DMS 273 (cell line): ENCODE measurements around the gene GALNT17.
"Not testable (repeated sequence)": the region's sequence is repeated elsewhere in the genome, so short reads cannot be mapped to it uniquely, and the experiment has no call there.

ENCODE experiments used
- DNase-seq: peaks from one replicate; lab custom pipeline; 2025; ENCODE audit not compliant: unreplicated experiment; lab: John Stamatoyannopoulos, UW

Gene GALNT17

DNA sequence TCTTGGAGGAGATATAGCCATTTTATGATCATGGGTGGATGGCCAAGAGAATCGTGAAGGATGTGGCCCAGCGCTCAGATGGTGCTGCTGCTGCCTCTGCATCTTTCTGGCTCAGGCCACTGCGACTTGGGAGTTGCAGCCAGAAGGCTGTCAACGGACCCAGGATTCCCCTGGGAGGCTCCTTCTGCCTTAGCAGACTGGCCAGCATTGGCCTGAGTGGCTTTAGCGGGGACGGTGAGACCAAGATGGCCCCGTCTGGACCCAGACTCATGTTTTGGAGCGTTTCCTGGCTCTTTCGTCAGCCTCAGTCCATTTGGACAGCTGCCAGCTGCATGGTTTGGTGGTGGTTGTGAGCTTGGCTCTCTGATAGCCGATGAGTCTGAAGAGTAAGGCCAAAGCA lies 97.2 kb downstream of the GALNT17 start:
- DNase-seq = peak; percentile 50

DNA sequence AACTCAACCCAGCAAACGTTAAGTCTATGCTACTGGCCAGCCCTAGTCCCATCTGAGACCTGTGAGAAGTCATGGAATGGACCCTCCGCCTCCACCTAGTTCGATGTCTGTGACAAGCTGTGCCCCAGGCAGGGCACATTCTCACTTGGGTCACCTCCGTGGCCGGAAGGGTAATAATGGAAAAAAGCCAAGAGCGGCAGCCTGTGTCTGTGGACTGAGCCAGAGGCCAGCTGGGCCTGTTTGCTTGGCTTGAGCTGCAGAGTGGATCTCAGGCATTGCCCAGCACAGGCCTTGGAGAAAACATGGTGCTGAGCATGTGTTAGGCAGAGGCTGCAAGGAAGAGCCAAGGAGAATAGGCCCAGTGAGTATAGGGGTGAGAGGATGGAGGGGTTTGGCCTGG lies 97.8 kb downstream of the GALNT17 start:
- peak; percentile 33 for DNase-seq

DNA sequence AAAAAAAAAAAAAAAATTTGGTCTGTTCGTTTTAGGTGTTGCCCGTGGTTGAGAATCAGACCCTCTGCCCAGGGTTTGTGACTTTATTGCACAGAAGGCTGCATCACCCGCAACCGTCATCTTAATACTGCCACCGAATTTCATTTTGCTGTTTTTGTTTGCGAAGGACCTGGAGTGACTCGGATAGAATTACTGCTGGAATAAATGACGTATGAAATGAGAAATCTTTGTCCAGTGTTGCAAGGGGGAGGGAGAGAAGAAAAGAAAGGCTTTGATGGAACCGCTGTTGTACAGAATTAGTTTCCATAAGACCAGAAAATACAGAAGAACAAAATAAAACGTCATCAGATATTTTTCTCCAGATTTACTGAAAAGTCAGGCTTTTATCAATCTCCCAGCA lies 103.3 kb downstream of the GALNT17 start:
- DNase-seq = no peak

DNA sequence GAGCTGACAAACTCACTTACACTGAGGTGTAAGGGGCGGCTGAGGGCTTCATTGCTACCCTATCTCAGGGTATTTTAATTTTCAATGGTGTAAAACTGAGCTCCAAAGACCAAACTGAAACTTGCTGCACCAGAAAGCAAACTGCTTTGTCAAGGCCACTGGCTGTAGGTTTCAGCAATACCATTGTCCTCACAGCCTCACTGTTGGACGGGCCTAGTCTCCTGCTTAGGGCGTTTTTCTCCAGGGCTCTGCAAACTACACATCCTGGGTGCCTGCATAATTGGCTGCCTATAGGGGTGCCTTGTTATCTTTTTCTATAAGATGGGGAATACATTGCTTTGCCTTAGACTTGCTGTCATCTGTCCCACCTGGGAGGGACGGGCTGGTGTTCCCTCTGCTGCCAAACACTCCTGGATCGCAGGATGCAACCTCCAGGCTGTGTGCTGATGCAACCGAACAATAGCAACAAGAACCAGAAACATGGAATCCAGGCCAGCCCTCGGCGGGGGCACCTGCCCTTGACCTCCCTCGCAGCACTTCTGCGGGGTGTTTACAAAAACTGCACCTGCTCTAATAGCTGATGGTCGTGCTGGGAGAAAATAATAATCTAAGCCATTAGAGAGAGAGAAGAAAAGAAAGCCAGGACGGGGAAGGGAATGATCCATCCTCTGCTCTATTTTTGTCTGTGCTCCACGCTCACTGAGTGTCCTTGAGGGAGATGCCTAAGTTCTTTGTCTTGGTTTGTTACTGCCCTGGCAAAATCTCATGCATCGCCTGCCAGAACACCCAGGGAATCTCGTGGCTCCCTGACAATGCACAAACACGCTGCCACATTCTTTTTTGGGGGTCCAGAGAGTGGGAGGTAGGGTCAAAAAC lies 104.5 kb downstream of the GALNT17 start:
- DNase-seq = no peak

DNA sequence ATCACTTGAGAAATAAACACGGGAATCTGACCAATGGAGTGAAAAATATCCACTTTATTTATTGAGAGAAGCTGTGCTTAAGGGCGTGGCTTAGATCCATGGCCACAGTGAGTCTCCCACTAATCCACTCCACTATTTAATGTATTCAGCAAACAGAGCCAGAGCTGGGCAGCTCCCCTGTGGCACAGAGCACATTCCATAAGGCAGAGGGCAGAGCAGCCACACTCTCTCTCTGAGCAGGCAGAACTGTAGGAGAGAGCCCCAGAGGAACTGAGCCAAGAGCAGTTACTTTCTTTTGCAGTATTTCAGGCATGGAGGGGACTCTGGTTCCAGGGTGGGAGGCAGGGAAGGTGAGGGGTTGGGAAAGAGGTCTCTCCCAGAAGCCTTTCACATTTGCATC lies 106.0 kb downstream of the GALNT17 start:
- peak; percentile 85 for DNase-seq

DNA sequence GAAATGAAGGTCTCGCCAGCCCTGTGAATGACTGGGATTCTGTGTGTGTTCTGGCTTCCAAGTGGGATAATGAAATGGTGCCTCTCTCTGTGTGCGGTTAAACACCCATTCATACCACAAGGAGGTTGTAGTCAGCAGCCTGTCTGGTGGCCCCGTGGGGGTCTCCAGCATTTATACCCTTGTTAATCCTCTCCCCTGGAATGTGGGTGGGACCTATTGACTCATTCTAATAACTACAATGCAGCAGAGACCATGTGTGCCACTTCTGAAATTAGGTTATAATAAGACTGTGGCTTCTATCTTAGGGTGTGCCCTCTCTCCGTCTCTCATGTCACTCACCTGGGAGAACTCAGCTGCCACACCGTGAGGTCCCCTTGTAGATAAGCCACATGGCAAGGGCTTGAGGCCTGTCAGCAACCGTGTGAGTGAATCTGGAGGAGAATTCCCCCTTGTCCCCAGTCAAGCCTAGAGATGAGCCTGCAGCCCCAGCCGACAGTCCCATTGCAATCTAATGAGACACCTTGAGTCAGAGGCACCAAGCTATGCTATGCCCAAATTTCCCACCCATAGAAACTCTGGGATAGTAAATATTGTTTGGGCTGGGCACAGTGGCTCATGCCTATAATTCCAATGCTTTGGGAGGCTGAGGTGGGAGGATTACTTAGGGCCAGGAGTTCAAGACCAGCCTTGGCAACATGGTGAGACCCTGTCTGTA lies 106.8 kb downstream of the GALNT17 start:
- peak; percentile 39 for DNase-seq

DNA sequence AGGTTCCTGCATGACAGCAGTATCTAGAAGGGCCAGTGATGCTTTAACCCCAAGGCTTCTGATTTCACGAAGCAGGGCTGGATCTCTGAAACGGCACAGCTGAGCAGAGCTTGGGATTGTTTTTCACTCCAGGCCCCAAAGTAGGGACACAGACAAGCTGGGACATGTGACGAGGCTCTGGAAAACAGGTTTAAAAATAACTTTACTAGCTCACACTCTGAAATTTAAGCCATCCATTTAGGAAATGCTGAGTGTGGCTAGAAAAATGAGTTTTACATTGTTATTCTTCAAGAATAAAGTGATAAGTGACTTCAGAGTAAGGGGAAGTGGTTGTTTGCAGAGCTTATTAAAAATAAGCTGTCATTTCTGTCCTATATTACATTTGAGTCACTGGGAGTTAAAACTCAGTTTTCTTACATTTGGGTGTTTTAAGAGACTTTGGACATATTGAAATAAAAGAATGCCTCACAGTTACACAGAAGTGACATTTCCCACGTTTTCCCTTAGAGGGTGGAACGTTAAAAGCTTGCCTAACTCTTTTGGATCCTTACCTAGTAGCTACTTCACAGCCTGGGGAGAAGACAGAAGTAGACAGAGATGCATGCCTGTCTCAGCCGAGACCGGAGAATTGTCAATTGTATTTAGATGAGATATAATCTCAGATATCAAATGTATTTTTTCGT lies 107.8 kb downstream of the GALNT17 start:
- DNase-seq = peak; percentile 66

DNA sequence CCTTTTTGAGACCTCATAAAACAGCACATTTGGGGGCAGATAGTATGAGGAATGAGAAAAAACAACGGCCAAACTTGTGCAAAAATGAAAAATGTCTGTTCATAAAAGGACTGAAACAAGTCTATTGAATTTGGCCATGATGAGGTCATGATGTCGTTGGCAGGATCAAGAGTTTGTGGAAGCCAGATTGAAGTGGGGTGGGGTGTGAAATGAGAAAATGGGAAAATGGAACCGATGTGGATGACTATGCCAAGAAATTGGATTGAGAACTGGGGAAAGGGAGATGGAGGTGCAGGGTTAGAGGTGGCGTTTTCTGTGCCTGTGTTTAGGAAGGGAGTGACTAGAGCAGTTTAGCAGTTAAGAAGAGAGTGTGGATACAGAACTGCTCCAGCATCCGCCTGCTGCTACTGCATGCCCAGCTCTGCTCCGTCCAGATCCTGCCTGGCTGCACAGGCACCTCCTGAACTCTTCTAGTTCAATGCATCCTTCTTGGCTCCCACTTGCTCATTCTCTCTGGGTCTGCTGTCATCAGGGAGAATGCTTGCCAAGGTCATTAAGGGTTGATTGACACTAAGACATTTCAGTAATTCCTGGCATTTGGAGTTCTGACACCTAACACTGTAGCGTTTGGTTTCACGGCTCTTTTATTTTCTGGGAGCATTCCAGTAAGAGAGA lies 111.9 kb downstream of the GALNT17 start:
- DNase-seq = peak; percentile 74

DNA sequence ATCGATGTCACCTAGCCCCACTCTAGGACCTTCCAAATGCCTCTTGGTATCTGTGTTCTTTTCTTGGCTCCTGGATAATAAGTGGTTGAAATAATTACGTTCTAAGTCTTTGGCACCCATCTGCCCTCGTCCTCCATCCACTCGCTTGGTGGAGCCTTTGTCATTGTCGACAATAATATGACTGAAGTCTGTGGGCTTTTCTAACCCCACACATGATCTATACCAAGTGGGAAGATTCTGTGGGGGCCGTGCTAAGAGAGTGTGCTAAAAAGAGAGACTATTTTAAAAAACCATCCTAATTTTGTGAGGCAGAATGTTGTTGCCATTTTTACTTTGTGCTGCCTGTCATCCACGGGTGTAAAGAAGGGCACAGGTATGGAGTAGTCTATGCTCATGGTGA lies 113.1 kb downstream of the GALNT17 start:
- no peak for DNase-seq

DNA sequence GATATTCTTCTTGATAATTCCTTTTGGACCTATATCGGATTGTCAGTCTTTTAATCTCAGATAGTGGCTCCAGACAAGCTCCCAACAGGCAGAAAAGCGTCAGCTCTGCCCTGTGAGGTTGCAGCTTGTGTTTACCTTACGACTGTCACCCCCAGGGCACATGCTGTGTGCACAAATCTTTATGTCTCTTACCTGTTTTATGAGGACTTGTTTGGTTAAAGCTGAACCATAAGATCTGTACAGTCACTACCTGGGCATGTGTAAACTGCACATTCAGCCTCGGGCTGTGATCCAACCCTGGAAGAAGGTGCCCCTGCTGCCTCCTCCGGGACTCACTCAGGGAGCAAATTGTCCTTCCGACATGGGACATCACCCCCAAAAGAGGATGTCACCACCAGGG lies 119.8 kb downstream of the GALNT17 start:
- DNase-seq = no peak

DNA sequence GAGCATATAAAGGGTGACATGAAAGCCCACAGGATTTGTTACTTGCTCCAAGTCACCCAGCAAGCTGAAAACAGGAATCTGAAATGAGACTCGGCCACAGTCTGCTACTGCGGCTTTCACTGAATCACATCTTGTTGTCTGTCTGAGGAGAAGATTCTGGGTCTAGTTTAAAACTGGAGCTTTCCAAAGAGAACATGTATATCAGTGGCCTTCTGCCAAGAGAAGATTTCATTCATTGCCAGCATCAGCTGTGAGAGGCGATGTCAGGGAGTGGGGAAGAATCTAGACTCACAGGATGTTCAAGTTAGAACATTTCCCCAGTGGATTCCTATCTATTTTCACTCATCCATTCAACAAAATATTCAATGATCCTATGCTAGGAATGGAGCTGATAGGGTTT lies 122.8 kb downstream of the GALNT17 start:
- no peak for DNase-seq

DNA sequence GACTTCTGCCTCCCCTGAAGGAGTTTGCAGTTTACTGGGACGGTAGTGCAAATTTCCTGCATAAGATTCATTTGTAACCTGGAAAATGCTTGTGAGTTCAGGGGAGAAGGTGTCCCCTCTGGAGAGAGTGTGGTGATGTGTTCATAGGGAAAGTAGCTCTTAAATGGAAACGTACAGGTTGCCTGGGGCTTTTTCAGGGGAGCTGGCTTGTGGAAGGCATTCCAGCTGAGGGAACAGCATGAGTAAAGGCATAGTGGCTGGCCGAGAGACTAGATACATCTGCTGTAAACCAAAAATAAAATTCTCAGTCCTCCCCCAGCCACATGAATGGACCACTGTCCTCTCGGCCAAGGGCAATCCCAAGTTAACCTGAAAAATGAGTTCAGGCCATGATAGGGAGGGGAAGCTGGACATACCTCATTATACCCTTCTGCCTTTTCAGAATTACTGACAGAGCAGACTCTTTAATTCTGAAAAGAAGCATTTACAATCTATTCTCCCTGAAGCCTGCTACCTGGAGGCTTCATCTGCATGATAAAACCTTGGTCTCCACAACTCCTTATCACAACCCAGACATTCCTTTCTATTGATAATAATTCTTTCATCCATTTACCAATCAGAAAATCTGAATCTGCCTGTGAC lies 123.7 kb downstream of the GALNT17 start:
- no peak for DNase-seq

DNA sequence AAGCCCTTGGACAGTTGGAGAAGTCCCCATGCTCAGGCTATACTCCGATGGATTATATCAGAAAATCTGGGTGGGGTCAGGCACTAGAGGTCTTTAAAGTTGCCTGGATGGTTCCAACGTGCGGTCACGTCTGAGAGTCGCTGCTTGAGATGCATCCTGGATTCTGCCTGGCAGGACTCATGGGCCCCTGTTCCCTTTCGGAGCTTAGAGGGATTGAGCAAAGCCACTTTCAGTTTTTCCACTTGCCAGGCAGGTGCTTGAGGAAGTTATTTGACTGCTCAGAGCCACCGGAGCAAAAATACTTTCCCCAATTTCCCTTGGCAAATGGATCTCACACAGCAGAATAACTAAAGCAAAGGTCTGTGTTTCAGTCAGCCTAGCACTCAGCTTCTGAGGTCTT lies 129.1 kb downstream of the GALNT17 start:
- DNase-seq = no peak

DNA sequence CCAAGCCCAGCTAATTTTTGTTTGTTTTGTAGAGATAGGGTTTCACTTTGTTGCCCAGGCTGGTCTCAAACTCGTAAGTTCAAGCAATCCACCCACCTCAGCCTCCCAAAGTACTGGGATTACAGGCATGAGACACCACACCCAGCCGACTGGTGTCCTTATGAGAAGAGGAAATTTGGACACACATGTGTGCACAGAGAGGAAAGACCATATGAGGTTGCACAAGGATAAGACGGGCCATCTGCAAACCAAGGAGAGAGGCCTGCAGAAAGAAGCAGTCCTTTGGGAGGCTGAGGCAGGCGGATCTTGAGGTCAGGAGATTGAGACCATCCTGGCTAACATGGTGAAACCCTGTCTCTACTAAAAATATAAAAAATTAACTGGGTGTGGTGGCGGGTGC lies 130.9 kb downstream of the GALNT17 start:
- DNase-seq = not testable (repeated sequence)

DNA sequence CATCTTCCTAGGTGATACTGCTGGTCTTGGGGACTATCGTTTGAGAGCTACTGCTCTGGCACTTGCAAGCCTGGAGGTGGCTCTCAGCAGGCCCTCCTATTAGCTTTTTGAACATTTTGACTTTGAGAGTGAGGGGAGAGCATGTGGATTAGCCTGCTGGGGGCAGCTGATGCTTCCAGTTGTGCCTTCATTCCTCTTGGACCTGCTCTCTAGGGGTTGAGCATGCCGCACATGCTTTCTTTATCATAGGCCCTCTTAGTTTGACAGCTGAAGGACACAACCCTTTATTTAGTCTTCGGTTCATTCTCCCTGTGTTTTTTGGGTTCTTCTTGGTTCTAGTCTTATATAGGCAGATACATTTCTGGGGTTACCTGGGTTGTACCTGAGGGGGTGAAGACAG lies 132.1 kb downstream of the GALNT17 start:
- DNase-seq = no peak

DNA sequence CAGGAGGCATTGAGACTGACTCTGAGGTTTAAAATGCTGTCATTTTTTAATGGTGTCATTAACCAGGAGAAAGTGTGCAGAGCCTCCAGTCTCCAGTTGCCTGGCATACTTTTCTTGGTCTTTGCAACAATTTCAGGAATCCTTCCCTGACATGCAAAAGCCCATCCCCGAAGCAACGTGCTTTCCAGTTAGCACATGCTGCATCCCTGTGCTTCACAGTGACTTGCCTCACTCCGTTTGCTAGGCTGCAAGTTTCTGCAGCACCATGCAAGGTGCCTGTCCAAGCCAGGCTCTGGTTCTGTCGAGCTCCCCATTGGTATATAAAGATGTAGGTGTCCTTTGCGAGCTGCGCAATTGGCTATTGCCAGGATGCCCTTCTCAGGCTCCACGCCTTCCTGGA lies 135.0 kb downstream of the GALNT17 start:
- DNase-seq = no peak

DNA sequence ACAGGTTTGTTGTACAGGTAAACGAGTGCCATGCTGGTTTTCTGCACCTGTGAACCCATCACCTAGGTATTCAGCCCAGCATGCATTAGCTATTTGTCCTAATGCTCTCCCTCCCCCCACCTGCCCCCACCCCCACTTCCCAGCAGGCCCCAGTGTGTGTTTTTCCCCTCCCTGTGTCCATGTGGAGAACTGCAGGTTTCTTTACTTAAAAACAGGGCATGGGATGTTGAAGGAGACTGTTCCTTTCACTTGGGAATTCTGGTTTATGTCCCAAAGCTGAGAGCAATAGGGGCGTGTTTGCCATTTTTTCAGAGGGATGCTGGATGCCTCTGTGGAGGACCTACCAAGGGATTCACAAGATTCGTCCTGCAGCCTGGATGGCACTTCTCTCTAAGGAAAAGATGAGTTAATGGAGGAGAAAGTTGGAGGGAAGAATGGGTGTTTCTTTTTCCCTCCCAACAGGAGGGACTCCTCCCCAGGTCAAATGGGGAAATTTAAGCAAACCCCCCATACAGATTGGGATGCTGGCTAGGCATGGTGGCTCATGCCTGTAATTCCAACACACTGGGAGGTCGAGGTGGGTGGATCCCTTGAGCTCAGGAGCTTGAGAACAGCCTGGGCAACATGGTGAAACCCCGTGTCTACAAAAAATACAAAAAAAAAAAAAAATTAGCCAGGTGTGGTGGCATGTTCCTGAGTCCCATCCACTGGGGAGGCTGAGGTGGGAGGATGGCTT lies 136.0 kb downstream of the GALNT17 start:
- peak; percentile 28 for DNase-seq

DNA sequence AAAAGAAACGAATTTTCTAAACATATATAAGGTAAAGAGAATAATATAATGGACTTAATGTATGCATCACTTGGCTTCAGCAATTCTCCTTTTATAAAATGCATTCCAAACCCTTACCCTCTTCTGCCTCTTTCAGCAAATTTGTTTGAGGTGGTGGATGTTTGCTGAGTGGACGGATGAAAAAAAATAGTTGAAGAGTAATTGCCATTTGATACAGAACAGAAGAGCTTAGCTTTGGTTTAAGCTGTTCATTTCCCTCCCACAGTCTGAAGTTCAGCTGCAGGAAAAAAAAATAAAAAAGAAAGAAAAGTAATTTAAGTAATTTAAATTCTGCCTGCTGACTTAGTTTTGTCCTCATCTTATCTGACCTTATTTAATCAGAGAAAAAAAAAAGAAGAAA lies 138.6 kb downstream of the GALNT17 start:
- DNase-seq = no peak

DNA sequence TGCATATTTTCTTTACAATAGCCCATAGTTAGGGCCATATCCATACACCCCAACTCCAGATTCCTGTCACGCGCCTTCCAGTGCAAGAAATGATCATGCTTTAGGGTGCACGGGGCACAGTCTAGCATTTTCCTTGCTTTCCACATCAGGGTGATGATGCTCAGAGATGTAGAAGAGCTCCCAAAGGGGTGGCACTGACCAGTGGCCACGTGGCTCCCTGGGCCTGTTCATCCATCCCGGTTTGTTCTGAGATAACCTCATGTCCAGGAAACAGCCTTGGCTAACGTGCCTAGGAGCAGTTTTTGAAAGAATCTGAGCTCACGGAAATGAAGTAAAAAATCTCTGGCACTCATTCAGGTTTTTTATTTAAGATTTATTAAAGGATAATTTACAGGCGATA lies 139.3 kb downstream of the GALNT17 start:
- no peak for DNase-seq
